Measurements from ENCODE around the gene SNTG2. TPM values are rescaled to one million over a fixed set of nuclear protein-coding genes. Genes with fewer than 3 reads are reported as not detected.

The SNTG2 gene
- total and polyA plus RNA-seq, 4 donors = not detected

DNA sequence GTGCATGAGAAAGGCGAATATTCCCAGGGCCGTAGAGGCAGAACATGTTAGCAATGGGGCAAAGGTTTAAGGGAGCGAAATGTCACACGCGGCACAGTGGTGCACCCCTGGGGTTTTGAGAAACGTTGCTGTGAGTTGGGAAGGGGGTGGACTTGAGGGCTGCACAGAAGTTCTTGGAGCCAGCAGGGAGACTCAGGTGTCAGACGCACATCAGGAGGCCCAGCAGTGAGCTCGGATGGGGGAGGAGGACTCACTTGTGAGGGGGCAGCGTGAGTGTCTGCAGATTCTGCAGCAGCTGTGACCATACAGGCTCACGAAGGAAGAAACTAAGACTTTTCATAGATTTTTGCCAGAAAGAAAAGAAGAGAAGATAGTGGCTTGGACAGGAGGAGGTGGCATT lies 218.2 kb downstream of the SNTG2 start:
- TF ChIP-seq TAF1 (conservative IDR thresholded peaks at IDR 0.05) = no peak
- DNase-seq (ENCODE audit: low spot score) = no peak
- H3K36me3 ChIP-seq (ENCODE audit: control insufficient read depth in 4 of 4, insufficient read depth in 3 of 4, low read depth in 1 of 4, low read length in 3 of 4) = no peaks in the 10 kb centered on the region
- H3K9ac ChIP-seq (ENCODE audit: low read depth in 1 of 2, low read length in 2 of 2) = no peak overlapping the region
- no peaks in the 10 kb centered on the region for H3K9me3 ChIP-seq (ENCODE audit: control insufficient read depth in 4 of 4, low read length in 3 of 4)
- H3K27ac ChIP-seq (ENCODE audit: low read depth in 1 of 2, low read length in 2 of 2) = no peak overlapping the region
- H3K27me3 ChIP-seq (ENCODE audit: control insufficient read depth in 4 of 4, insufficient read depth in 4 of 4, low read length in 3 of 4) = no peaks in the 10 kb centered on the region
- 56% methylated on average over 10 of the region's 10 CpGs for WGBS
- H3K4me3 ChIP-seq (ENCODE audit: low read depth in 1 of 3, low read length in 3 of 3) = no peak overlapping the region
- no peaks in the 10 kb centered on the region for H3K4me1 ChIP-seq (ENCODE audit: control insufficient read depth in 4 of 4, insufficient read depth in 4 of 4, low read length in 3 of 4)

DNA sequence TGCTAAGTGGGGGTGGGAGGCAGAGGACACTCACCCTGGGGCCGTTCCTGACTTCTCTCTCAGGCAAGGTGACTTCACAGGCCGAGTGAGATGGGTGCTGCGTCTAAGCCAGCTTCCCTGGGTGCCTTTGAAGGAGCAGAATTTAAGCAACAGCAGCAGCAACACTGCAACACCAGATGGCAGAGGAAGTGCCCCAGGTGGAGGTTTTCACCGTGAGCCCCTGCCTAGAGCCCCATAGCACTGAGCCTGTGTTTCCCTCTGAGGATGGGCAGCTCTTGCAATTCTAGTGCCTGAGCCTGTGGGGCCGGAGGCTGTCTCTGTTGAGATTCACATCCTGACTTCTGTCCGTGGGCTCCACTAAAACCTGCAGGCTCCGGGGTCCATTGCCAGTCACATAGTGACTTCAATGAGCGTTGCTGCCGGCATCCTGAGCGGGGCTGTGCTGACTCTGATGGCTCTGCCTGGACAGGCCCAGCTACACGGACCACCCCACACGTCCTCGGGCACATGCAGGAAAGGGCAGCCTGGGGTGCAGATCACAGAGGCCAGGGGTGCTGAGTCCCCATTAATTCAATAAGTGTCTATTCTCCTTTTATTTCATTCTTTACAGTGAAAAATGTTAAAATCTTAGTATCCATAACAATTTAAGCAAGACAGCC lies 218.8 kb downstream of the SNTG2 start:
- Histone ChIP-seq H3K9me3 (ENCODE audit: control insufficient read depth in 4 of 4, low read length in 3 of 4) (no peaks in the 10 kb centered on the region), H3K27me3 (ENCODE audit: control insufficient read depth in 4 of 4, insufficient read depth in 4 of 4, low read length in 3 of 4) (no peaks in the 10 kb centered on the region), H3K36me3 (ENCODE audit: control insufficient read depth in 4 of 4, insufficient read depth in 3 of 4, low read depth in 1 of 4, low read length in 3 of 4) (no peaks in the 10 kb centered on the region), H3K4me3 (ENCODE audit: low read depth in 1 of 3, low read length in 3 of 3) (no peak overlapping the region), H3K4me1 (ENCODE audit: control insufficient read depth in 4 of 4, insufficient read depth in 4 of 4, low read length in 3 of 4) (no peaks in the 10 kb centered on the region), H3K27ac (ENCODE audit: low read depth in 1 of 2, low read length in 2 of 2) (no peak overlapping the region), H3K9ac (ENCODE audit: low read depth in 1 of 2, low read length in 2 of 2) (no peak overlapping the region)
- TF ChIP-seq GABPA (IDR thresholded peaks at IDR 0.05 in 1 of 2, conservative IDR thresholded peaks at IDR 0.05 in 1 of 2) (no peak), RAD21 (IDR thresholded peaks at IDR 0.05) (no peak), HNF4A (conservative IDR thresholded peaks at IDR 0.05) (no peak), HNF4G (IDR thresholded peaks at IDR 0.05) (no peak), RXRA (IDR thresholded peaks at IDR 0.05) (no peak), FOXA1 (IDR thresholded peaks at IDR 0.05) (no peak), JUND (IDR thresholded peaks at IDR 0.05) (no peak), TAF1 (conservative IDR thresholded peaks at IDR 0.05) (no peak), YY1 (IDR thresholded peaks at IDR 0.05) (no peak), SP1 (IDR thresholded peaks at IDR 0.05) (no peak), EGR1 (IDR thresholded peaks at IDR 0.05; ENCODE audit: low read depth in 2 of 2) (no peak)
- TF ChIP-seq, protein P1, sequence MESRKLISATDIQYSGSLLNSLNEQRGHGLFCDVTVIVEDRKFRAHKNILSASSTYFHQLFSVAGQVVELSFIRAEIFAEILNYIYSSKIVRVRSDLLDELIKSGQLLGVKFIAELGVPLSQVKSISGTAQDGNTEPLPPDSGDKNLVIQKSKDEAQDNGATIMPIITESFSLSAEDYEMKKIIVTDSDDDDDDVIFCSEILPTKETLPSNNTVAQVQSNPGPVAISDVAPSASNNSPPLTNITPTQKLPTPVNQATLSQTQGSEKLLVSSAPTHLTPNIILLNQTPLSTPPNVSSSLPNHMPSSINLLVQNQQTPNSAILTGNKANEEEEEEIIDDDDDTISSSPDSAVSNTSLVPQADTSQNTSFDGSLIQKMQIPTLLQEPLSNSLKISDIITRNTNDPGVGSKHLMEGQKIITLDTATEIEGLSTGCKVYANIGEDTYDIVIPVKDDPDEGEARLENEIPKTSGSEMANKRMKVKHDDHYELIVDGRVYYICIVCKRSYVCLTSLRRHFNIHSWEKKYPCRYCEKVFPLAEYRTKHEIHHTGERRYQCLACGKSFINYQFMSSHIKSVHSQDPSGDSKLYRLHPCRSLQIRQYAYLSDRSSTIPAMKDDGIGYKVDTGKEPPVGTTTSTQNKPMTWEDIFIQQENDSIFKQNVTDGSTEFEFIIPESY (IDR thresholded peaks at IDR 0.05) = no peak
- TF ChIP-seq, protein P2, sequence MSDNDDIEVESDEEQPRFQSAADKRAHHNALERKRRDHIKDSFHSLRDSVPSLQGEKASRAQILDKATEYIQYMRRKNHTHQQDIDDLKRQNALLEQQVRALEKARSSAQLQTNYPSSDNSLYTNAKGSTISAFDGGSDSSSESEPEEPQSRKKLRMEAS (IDR thresholded peaks at IDR 0.05) = no peak
- TF ChIP-seq, protein P3, sequence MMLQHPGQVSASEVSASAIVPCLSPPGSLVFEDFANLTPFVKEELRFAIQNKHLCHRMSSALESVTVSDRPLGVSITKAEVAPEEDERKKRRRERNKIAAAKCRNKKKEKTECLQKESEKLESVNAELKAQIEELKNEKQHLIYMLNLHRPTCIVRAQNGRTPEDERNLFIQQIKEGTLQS (IDR thresholded peaks at IDR 0.05) = no peak
- no peak for DNase-seq (ENCODE audit: low spot score)
- WGBS = 70% methylated on average over 13 of the region's 13 CpGs

DNA sequence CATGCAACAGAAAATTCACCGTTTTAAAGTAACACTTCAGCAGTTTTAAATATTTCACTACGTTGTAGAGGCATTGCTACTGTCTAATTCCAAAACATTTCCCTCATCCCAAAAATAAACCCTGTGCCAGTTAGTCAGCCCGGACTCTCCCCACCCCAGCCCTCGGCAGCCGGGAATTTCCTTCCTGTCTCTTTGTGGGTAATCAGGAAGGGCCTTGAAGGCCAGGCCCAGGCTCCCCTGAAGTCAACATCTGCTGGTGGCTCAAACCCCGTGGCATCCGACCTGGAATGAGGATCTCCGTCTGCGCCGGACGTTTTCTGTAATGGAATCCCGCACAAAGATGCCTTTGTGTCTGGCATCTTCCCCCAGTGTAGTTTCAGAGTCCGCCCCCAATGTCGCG lies 219.6 kb downstream of the SNTG2 start:
- Histone ChIP-seq H3K36me3 (ENCODE audit: control insufficient read depth in 4 of 4, insufficient read depth in 3 of 4, low read depth in 1 of 4, low read length in 3 of 4) (no peaks in the 10 kb centered on the region), H3K4me3 (ENCODE audit: low read depth in 1 of 3, low read length in 3 of 3) (no peak overlapping the region), H3K9me3 (ENCODE audit: control insufficient read depth in 4 of 4, low read length in 3 of 4) (no peaks in the 10 kb centered on the region), H3K9ac (ENCODE audit: low read depth in 1 of 2, low read length in 2 of 2) (no peak overlapping the region), H3K4me1 (ENCODE audit: control insufficient read depth in 4 of 4, insufficient read depth in 4 of 4, low read length in 3 of 4) (no peaks in the 10 kb centered on the region), H3K27me3 (ENCODE audit: control insufficient read depth in 4 of 4, insufficient read depth in 4 of 4, low read length in 3 of 4) (no peaks in the 10 kb centered on the region), H3K27ac (ENCODE audit: low read depth in 1 of 2, low read length in 2 of 2) (no peak overlapping the region)
- TF ChIP-seq, protein P4, sequence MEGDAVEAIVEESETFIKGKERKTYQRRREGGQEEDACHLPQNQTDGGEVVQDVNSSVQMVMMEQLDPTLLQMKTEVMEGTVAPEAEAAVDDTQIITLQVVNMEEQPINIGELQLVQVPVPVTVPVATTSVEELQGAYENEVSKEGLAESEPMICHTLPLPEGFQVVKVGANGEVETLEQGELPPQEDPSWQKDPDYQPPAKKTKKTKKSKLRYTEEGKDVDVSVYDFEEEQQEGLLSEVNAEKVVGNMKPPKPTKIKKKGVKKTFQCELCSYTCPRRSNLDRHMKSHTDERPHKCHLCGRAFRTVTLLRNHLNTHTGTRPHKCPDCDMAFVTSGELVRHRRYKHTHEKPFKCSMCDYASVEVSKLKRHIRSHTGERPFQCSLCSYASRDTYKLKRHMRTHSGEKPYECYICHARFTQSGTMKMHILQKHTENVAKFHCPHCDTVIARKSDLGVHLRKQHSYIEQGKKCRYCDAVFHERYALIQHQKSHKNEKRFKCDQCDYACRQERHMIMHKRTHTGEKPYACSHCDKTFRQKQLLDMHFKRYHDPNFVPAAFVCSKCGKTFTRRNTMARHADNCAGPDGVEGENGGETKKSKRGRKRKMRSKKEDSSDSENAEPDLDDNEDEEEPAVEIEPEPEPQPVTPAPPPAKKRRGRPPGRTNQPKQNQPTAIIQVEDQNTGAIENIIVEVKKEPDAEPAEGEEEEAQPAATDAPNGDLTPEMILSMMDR (IDR thresholded peaks at IDR 0.05; ENCODE audit: low read depth, low read length, missing input control) = no peak
- TF ChIP-seq JUND (IDR thresholded peaks at IDR 0.05) (no peak), EGR1 (IDR thresholded peaks at IDR 0.05; ENCODE audit: low read depth in 2 of 2) (no peak), FOXA2 (IDR thresholded peaks at IDR 0.05) (no peak), TAF1 (conservative IDR thresholded peaks at IDR 0.05) (no peak)
- TF ChIP-seq, protein P2 (IDR thresholded peaks at IDR 0.05) = no peak
- TF ChIP-seq, protein P3 (IDR thresholded peaks at IDR 0.05) = no peak
- no peak for DNase-seq (ENCODE audit: low spot score)
- 70% methylated on average over 15 of the region's 15 CpGs for WGBS
